Measurements from ENCODE around the gene SCUBE1. TPM values are rescaled to one million over a fixed set of nuclear protein-coding genes. Genes with fewer than 3 reads are reported as not detected.

SCUBE1 gene
- total RNA-seq, 1 donor from 2014 or later, result not detected

DNA sequence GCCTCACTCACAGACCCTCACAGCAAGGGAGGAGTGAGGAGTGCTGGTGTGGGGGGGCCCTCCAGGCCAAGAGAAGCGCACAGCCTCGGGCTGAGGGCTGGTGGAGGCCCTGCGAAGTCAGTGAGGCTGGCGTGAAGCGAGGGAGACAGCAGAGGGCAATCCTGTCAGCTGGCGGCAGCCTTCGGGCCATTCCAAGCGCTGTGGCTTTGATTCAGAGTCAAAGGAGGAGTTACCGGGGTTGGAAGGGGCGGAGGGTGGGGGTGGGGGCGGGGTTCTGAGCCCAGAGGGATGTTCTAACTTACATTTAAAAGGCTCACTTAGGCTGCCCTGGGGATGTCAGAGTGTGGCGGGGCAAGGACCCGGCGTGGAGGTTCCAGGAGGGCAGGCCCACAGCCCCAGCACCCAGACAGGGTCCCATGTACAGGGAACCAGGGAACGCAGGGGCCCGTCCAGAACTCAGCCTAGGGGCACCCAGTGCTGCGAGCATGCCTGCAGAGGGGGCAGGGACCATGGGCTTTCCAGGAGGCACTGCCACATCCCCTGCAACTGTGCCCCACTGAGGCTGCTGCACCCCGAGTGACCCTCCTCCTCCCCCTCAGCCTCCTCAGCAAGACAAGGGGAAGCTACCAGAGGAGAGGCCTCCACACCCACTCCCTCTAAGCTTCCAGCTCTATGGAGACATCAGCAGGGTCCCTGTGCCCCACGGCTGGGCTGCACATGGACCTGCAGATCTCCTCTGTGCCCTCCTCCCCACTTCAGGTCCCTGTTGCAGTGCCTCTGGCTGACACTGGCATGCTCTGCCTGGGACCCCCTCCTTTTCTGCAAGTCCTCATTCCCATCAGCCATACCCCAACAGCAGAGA, 116.6 kb downstream of the SCUBE1 start:
- TF ChIP-seq, protein P1, sequence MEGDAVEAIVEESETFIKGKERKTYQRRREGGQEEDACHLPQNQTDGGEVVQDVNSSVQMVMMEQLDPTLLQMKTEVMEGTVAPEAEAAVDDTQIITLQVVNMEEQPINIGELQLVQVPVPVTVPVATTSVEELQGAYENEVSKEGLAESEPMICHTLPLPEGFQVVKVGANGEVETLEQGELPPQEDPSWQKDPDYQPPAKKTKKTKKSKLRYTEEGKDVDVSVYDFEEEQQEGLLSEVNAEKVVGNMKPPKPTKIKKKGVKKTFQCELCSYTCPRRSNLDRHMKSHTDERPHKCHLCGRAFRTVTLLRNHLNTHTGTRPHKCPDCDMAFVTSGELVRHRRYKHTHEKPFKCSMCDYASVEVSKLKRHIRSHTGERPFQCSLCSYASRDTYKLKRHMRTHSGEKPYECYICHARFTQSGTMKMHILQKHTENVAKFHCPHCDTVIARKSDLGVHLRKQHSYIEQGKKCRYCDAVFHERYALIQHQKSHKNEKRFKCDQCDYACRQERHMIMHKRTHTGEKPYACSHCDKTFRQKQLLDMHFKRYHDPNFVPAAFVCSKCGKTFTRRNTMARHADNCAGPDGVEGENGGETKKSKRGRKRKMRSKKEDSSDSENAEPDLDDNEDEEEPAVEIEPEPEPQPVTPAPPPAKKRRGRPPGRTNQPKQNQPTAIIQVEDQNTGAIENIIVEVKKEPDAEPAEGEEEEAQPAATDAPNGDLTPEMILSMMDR (conservative IDR thresholded peaks at IDR 0.05; ENCODE audit: low read depth, low read length), result no peak
- H3K4me3 ChIP-seq (ENCODE audit: low read depth, low read length), result no peak overlapping the region
- DNase-seq (ENCODE audit: low read depth), result no peak

DNA sequence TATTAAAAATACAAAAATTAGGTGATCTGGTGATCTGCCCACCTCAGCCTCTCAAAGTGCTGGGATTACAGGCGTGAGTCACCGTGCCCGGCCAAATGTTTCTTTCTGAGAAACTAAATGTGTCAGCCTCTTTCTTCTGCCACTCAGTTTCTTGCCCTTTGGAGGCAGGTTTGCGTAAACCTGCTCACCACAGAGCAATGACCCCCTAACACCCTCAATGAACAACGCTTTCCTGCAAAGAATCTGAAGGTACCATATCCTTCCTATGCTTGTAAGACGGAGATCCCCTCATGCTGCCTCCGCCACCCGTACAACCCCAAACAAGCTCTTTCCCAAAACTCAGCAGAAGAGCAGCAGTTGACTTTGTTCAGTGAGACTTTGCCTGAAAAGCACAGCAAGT, 117.6 kb downstream of the SCUBE1 start:
- DNase-seq (ENCODE audit: low read depth), result no peak
- TF ChIP-seq, protein P1 (conservative IDR thresholded peaks at IDR 0.05; ENCODE audit: low read depth, low read length), result no peak
- no peak overlapping the region for H3K4me3 ChIP-seq (ENCODE audit: low read depth, low read length)

DNA sequence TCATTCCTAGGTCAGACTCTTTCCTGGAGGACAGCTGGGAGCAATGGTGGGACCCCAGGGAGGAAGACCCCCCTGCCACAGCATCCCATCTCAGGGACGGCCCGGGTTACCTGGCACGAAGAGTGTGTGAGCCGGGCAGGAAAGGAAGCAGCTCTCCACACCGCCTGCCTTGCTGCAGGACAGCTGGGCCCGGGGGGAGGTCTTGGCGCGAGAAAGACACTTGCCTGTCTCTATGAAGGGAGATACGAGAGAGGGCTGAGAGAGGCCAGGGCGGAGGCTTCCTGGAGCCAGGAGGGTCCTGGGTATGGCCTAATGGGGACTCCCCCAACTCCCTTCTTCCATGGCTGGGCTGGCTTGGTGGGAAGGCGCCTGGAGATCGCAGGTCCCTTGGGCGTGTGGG, 120.2 kb downstream of the SCUBE1 start:
- no peak for DNase-seq (ENCODE audit: low read depth)
- H3K4me3 ChIP-seq (ENCODE audit: low read depth, low read length), result no peak overlapping the region
- TF ChIP-seq, protein P1 (conservative IDR thresholded peaks at IDR 0.05; ENCODE audit: low read depth, low read length), result no peak

DNA sequence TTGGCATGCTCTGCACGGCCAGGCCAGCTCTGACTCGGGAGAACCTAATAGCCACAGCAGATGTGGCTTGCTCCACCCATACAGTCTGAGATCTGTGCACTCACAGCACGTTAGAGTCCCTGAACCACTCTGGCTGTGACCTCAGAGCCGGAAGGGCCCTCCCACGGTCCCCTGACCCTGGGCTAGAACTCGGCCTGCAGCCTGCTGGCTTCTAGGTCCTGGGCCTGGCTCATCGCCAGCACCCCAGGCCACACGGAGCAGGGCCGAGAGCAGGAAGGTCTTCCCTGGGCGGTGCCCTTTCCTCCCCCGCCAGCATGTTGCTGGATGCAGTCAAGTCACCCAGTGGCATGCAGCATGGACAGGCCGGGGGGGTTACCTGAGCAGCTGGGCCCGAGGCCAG, 120.9 kb downstream of the SCUBE1 start:
- TF ChIP-seq, protein P1 (conservative IDR thresholded peaks at IDR 0.05; ENCODE audit: low read depth, low read length), result no peak
- H3K4me3 ChIP-seq (ENCODE audit: low read depth, low read length), result no peak overlapping the region
- no peak for DNase-seq (ENCODE audit: low read depth)

DNA sequence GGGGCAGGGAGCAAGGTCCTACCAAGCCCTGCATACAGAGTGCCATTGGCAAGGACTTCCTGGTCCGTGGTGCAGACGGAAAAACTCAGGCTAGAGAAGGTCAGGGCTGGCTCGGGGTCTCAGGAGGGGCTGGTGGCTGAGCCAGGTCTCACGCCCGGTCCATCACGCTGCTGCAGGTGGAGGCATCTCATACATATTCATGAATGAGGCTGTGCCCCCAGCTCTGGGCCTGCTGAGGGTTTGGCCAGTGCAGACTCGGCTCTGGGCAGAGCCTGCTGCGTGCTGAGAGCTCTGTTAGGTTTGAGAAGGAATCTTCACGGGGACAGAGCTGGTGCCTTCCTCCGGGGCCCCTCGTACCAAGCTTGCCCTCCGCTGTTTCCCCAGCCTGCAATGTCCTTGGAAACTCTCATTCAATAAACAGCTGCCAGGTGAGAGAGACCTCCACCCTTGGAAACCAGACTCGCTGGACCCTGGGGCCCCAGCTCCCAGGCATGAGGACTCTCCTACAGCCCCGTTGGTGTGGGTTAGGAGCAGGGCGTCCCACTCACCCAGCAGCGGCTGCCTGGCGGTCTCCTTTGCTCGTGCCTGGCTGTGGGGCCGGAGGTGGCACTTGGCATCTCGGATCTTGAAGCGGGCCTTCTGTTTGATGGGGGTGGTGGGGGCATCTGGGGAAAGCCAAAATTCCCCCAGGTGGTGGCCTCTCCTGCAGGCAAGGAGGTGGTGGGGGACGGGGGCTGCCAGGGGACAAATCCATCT, 122.4 kb downstream of the SCUBE1 start:
- H3K4me3 ChIP-seq (ENCODE audit: low read depth, low read length), result no peak overlapping the region
- TF ChIP-seq, protein P1 (conservative IDR thresholded peaks at IDR 0.05; ENCODE audit: low read depth, low read length), result no peak
- no peak for DNase-seq (ENCODE audit: low read depth)

DNA sequence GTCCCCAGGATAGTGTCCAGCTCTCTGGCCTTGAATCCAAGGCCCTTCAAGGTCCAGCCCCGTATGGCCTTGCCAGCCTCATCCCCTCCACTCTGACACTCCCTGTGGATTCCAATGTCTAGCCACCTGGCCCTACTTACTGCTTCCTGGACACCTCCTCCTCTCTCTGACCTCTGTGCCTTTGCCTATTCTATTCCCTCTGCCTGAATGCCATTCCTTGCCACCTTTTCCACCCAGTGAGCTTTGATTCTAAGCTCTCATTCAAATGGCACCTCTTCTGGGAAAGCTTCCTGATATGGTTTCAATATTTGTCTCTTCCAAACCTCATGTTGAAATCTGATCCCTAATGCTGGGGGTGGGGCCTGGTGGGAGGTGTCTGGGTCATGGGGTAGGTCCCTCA, 124.4 kb downstream of the SCUBE1 start:
- TF ChIP-seq, protein P1 (conservative IDR thresholded peaks at IDR 0.05; ENCODE audit: low read depth, low read length), result no peak
- H3K4me3 ChIP-seq (ENCODE audit: low read depth, low read length), result no peak overlapping the region
- DNase-seq (ENCODE audit: low read depth), result no peak

Measured in epithelial cell of proximal tubule (primary cell).